Keratinocyte (primary cell): ENCODE results near the gene CSNK1D.

Experiments
- EZH2 ChIP-seq: IDR thresholded peaks from one replicate; pipeline ENCODE4 v1.6.1; 2012; ENCODE audit warnings: inconsistent platforms, mild to moderate bottlenecking, low read length, moderate library complexity
- TF ChIP-seq, protein P1 (sequence below), 3 experiments: IDR thresholded peaks in 1 of 3; conservative IDR thresholded peaks in 1 of 3; optimal IDR thresholded peaks in 1 of 3; 2 replicates in 2 of 3; 3 replicates in 1 of 3; pipeline versions ENCODE3 to v1.5.1; 2011; ENCODE audit warnings: low read length in 3 of 3, mild to moderate bottlenecking in 3 of 3, moderate library complexity in 2 of 3, control low read depth in 1 of 3, inconsistent platforms in 1 of 3; ENCODE audit not compliant: insufficient read depth in 2 of 3; ENCODE audit errors: extremely low read depth in 1 of 3

- no peak for TF ChIP-seq EZH2
- TF ChIP-seq, protein P1, sequence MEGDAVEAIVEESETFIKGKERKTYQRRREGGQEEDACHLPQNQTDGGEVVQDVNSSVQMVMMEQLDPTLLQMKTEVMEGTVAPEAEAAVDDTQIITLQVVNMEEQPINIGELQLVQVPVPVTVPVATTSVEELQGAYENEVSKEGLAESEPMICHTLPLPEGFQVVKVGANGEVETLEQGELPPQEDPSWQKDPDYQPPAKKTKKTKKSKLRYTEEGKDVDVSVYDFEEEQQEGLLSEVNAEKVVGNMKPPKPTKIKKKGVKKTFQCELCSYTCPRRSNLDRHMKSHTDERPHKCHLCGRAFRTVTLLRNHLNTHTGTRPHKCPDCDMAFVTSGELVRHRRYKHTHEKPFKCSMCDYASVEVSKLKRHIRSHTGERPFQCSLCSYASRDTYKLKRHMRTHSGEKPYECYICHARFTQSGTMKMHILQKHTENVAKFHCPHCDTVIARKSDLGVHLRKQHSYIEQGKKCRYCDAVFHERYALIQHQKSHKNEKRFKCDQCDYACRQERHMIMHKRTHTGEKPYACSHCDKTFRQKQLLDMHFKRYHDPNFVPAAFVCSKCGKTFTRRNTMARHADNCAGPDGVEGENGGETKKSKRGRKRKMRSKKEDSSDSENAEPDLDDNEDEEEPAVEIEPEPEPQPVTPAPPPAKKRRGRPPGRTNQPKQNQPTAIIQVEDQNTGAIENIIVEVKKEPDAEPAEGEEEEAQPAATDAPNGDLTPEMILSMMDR (optimal IDR thresholded peaks at IDR 0.05 in 1 of 3, IDR thresholded peaks at IDR 0.05 in 1 of 3, conservative IDR thresholded peaks at IDR 0.05 in 1 of 3; ENCODE audit: extremely low read depth in 1 of 3, insufficient read depth in 2 of 3, low read length in 3 of 3), result no peak
Observed at GRCh38 chr17:82253179-82253544, 20.3 kb downstream of the CSNK1D start.
